Measurements from ENCODE around the gene LRRC26.

The LRRC26 gene

GRCh38 chr9:137191691-137192447, 22.0 kb upstream of the LRRC26 start:
- ATAC-seq (no peak), DNase-seq (no peak)
- Mint-ChIP-seq H3K27me3 (no peaks in the 10 kb centered on the region), H3K4me1 (peaks cover 30% of the 10 kb centered on the region), H3K4me3 (no peak overlapping the region), H3K36me3 (ENCODE audit: low read depth) (peaks cover 7% of the 10 kb centered on the region), H3K9me3 (no peaks in the 10 kb centered on the region), H3K27ac (no peak overlapping the region)

DNA sequence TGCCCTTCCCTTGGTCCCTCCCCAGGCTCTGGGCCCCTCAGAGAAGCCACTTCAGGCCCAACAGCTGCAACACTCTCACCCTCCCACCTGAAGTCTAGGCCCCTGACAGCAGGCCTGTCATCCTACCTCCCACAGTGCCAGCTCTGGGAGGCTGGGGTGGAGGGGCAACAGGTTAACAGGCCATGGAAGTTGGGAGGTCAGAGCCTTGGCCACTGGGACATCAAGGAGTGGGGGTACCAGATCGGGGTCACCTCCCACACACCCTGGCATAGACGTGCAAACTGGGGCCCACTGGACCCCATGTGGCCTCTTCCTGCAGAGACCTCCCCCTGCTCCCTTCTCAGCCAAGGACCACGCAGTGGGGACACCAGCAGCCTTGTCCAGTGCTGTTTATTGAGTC, 21.4 kb upstream of the LRRC26 start:
- H3K36me3 Mint-ChIP-seq (ENCODE audit: low read depth), result peaks cover 7% of the 10 kb centered on the region
- no peak for DNase-seq
- ATAC-seq, result no peak
- no peak overlapping the region for H3K4me3 Mint-ChIP-seq
- no peak overlapping the region for H3K27ac Mint-ChIP-seq
- H3K27me3 Mint-ChIP-seq, result no peaks in the 10 kb centered on the region
- H3K4me1 Mint-ChIP-seq, result peaks cover 36% of the 10 kb centered on the region
- no peaks in the 10 kb centered on the region for H3K9me3 Mint-ChIP-seq

DNA sequence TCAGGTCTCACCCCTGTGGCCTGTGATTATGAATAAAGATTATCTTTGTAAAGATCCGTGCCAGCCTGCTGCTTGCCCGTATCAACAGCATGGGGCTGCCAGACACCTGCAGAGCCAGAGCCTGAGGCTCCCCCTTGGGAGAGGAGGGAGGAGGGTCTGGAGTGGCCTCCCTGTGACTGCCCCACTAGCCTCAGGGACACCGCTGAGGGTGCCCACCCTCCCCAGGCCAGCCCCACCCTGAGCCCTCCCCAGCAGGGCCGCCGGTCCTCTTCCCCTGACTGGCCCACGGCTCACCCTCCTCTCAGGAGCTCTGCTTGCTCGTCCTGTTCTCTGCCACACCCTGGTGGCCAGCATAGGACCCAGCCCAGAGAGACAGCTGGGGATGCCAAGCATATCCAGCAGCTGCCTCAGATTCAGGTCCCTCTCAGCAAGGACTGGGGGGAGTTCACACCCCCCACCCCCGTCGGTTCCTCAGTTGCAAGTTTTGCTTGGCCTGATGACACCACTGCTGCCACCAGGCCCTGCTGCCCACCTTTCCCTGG, 20.5 kb upstream of the LRRC26 start:
- no peak overlapping the region for H3K27ac Mint-ChIP-seq
- peaks cover 7% of the 10 kb centered on the region for H3K36me3 Mint-ChIP-seq (ENCODE audit: low read depth)
- peak overlapping the region; percentile 92 for H3K4me3 Mint-ChIP-seq
- peaks cover 38% of the 10 kb centered on the region for H3K4me1 Mint-ChIP-seq
- no peaks in the 10 kb centered on the region for H3K9me3 Mint-ChIP-seq
- DNase-seq, result no peak
- H3K27me3 Mint-ChIP-seq, result no peaks in the 10 kb centered on the region
- ATAC-seq, result no peak

DNA sequence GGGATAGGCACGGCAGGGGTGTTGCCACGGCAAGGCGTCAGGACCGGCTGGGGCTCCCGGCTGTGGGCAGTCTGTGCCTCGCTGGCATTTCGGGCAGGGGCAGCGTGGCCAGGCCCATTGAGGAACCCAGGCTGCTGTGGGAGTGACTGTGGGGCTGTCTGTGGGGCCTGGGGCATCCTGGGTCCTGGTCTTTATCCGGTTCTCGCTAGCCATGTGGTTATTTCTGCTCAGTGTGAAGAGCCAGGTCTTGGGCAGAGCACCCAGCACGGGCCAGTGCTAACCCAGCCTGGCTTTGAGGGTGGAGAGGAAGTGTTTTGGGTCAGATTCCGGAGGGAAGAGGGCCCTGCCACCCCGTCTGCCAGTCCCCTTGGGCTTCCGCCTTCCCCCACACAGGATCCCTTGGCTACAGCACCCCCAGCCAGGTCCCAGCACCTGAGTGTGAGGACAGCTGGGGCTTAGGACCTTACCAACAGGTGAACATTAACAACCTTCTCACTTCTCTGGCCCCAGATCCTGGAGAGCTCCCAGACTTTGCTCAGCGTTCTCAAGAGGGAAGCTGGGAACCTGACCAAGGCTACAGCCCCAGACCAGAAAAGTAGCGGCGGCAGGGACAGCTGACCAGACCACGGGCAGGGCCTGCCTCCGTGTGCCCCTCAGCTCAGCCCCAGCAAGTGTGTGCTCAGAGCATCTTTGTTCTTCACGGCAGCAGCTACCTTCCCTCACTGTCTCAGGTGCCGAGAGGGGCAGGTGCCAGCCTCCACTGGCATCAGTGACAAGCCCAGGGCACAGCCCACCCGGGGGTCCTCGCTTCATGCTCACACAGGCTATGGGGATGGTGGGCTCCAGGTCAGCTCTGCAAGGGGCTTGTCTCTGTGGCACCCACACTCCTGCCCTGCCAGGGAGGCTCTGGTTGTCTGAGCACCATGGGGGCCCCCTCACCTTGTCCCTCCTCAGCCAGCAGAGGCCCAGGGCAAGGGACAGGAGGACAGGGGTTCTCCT, 19.7 kb upstream of the LRRC26 start:
- peaks cover 38% of the 10 kb centered on the region for H3K4me1 Mint-ChIP-seq
- peak overlapping the region; percentile 91 for H3K27ac Mint-ChIP-seq
- peak; percentile 2 for ATAC-seq

GRCh38 chr9:137188490-137189296, 18.8 kb upstream of the LRRC26 start, which contains the start of the genes ANAPC2 and SSNA1:
TSS of gene ANAPC2 (minus strand) at chr9:137188560. CDS start at chr9:137188532, 28 bp downstream.
TSS of gene SSNA1 (plus strand) at chr9:137188676. CDS start at chr9:137188727, 51 bp downstream.
- Mint-ChIP-seq H3K9me3 (no peaks in the 10 kb centered on the region), H3K36me3 (ENCODE audit: low read depth) (peaks cover 7% of the 10 kb centered on the region), H3K27me3 (no peaks in the 10 kb centered on the region), H3K27ac (peak within 1 kb of the TSS; percentile 91), H3K4me3 (peak within 1 kb of the TSS; percentile 92), H3K4me1 (peaks cover 38% of the 10 kb centered on the region)
- ATAC-seq (peak; percentile 85), DNase-seq (peak; percentile 97)

More for the DNA sequence above, 19.7 kb upstream of the LRRC26 start:
- no peaks in the 10 kb centered on the region for H3K9me3 Mint-ChIP-seq
- peak overlapping the region; percentile 92 for H3K4me3 Mint-ChIP-seq
- no peak for DNase-seq
- H3K27me3 Mint-ChIP-seq, result no peaks in the 10 kb centered on the region
- H3K36me3 Mint-ChIP-seq (ENCODE audit: low read depth), result peaks cover 7% of the 10 kb centered on the region

DNA sequence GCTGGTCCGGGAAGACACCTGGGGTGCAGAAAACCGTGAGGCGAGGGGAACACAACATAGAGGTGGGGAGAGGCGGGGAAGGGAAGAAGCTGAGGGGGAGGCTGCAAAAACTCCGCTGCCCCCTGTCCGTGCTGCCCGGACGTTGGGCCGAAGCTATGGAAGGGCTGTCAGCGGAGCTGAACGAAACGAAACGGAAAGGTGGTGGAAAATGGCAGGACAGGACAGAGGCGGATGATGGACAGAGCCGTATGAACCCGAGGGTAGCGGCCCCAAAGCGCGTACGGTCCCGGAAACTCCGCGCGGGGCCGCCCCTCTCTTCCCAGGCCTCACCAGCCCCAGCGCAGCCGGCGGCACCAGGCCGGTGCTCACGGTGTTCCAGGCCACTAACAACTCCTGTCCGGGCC, 18.2 kb upstream of the LRRC26 start:
- DNase-seq (no peak), ATAC-seq (no peak)
- no peaks in the 10 kb centered on the region for H3K9me3 Mint-ChIP-seq
- H3K4me3 Mint-ChIP-seq, result peak overlapping the region; percentile 92
- H3K27ac Mint-ChIP-seq, result peak overlapping the region; percentile 89
- peaks cover 38% of the 10 kb centered on the region for H3K4me1 Mint-ChIP-seq
- peaks cover 11% of the 10 kb centered on the region for H3K36me3 Mint-ChIP-seq (ENCODE audit: low read depth)
- no peaks in the 10 kb centered on the region for H3K27me3 Mint-ChIP-seq

DNA sequence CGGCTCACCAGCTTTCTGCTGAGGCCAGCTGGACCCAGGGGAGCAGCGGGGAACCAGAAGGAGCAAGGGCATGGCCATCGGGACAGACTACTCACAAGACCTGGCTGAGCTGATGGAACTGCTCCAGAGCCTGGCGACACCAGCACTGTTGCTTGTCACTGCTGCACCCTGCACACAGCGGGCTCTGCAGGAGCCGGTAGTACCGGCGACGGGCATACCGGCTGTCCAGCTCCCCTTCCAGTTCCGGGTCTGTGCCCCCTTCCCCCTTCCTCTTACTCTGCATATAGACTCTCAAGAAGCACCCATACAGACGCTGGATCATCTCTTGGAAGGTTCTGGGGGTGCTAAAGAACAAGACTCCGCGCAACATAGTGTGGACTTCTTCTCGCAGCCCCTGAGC, 17.5 kb upstream of the LRRC26 start:
- peaks cover 38% of the 10 kb centered on the region for H3K4me1 Mint-ChIP-seq
- H3K9me3 Mint-ChIP-seq, result no peaks in the 10 kb centered on the region
- H3K4me3 Mint-ChIP-seq, result peak overlapping the region; percentile 92
- peaks cover 11% of the 10 kb centered on the region for H3K36me3 Mint-ChIP-seq (ENCODE audit: low read depth)
- H3K27me3 Mint-ChIP-seq, result no peaks in the 10 kb centered on the region
- ATAC-seq, result no peak
- DNase-seq, result no peak
- H3K27ac Mint-ChIP-seq, result peak overlapping the region; percentile 89

GRCh38 chr9:137186385-137186784, 16.5 kb upstream of the LRRC26 start:
- no peak for ATAC-seq
- Mint-ChIP-seq H3K36me3 (ENCODE audit: low read depth) (peaks cover 15% of the 10 kb centered on the region), H3K4me3 (peak overlapping the region; percentile 92), H3K4me1 (peaks cover 38% of the 10 kb centered on the region), H3K27ac (no peak overlapping the region), H3K9me3 (no peaks in the 10 kb centered on the region), H3K27me3 (no peaks in the 10 kb centered on the region)
- DNase-seq, result no peak

GRCh38 chr9:137185921-137186320, 16.1 kb upstream of the LRRC26 start:
- Mint-ChIP-seq H3K9me3 (no peaks in the 10 kb centered on the region), H3K4me3 (no peak overlapping the region), H3K27ac (no peak overlapping the region), H3K27me3 (no peaks in the 10 kb centered on the region), H3K4me1 (peaks cover 37% of the 10 kb centered on the region), H3K36me3 (ENCODE audit: low read depth) (peaks cover 13% of the 10 kb centered on the region)
- no peak for ATAC-seq
- no peak for DNase-seq

- H3K4me1 Mint-ChIP-seq, result peaks cover 31% of the 10 kb centered on the region
- no peak for ATAC-seq
- no peak overlapping the region for H3K27ac Mint-ChIP-seq
- no peak overlapping the region for H3K4me3 Mint-ChIP-seq
- no peaks in the 10 kb centered on the region for H3K9me3 Mint-ChIP-seq
- H3K27me3 Mint-ChIP-seq, result no peaks in the 10 kb centered on the region
- no peak for DNase-seq
- peaks cover 9% of the 10 kb centered on the region for H3K36me3 Mint-ChIP-seq (ENCODE audit: low read depth)
Measured at GRCh38 chr9:137184881-137185660, 15.2 kb upstream of the LRRC26 start.

- Mint-ChIP-seq H3K27ac (no peak overlapping the region), H3K4me3 (no peak overlapping the region)
- ATAC-seq, result no peak
Measured at GRCh38 chr9:137183980-137184595, 14.2 kb upstream of the LRRC26 start.

GRCh38 chr9:137182836-137183235, 13.0 kb upstream of the LRRC26 start:
- no peak for DNase-seq
- Mint-ChIP-seq H3K4me1 (peaks cover 17% of the 10 kb centered on the region), H3K4me3 (no peak overlapping the region), H3K36me3 (ENCODE audit: low read depth) (peaks cover 10% of the 10 kb centered on the region), H3K9me3 (no peaks in the 10 kb centered on the region), H3K27me3 (no peaks in the 10 kb centered on the region), H3K27ac (no peak overlapping the region)
- no peak for ATAC-seq

More at GRCh38 chr9:137183980-137184595, 14.2 kb upstream of the LRRC26 start:
- H3K4me1 Mint-ChIP-seq, result peaks cover 21% of the 10 kb centered on the region
- H3K9me3 Mint-ChIP-seq, result no peaks in the 10 kb centered on the region
- H3K36me3 Mint-ChIP-seq (ENCODE audit: low read depth), result peaks cover 11% of the 10 kb centered on the region
- no peak for DNase-seq
- H3K27me3 Mint-ChIP-seq, result no peaks in the 10 kb centered on the region

- Mint-ChIP-seq H3K4me3 (no peak overlapping the region), H3K27me3 (no peaks in the 10 kb centered on the region), H3K27ac (no peak overlapping the region), H3K4me1 (peaks cover 6% of the 10 kb centered on the region), H3K36me3 (ENCODE audit: low read depth) (peaks cover 10% of the 10 kb centered on the region), H3K9me3 (no peaks in the 10 kb centered on the region)
- ATAC-seq (no peak), DNase-seq (no peak)
Measured at GRCh38 chr9:137181680-137182079, 11.8 kb upstream of the LRRC26 start.
